OCI-LY7 (cell line): ENCODE measurements around the gene COL28A1. TPM values are rescaled to one million over a fixed set of nuclear protein-coding genes. Genes with fewer than 3 reads are reported as not detected.

Experiments used
- BruUV-seq: library from RNA; stranded (reverse); fragments of 400-500 nt; replicated peaks from 2 replicates; lab custom pipeline; 2021; lab: Mats Ljungman, UMichigan
- CTCF ChIA-PET: fragments of 300-600 bp; sonication (Branson Sonifier 250); formaldehyde crosslinking; loops from one replicate; lab custom pipeline; 2022; ENCODE audit warnings: antibody characterized with exemption; ENCODE audit not compliant: unreplicated experiment; lab: Charles Lee
- POLR2A ChIA-PET: fragments of 300-600 bp; sonication (Branson Sonifier 250); formaldehyde crosslinking; loops from one replicate; lab custom pipeline; 2022; ENCODE audit warnings: antibody characterized with exemption; lab: Charles Lee
- DNase-seq: peaks from one replicate; pipeline ENCODE4 v3.0.0-alpha.2; 2015; ENCODE audit warnings: low spot score
- H2AFZ ChIP-seq: fragments of 200-600 bp; sonication (generic), shearing (Covaris generic); 2 replicates; pipeline ENCODE4 v1.6.1; 2014; ENCODE audit warnings: mild to moderate bottlenecking, antibody characterized with exemption, low read length, moderate library complexity
- H3K27ac ChIP-seq: fragments of 200-600 bp; sonication (generic); 2 replicates; pipeline ENCODE4 v1.5.1; 2014; ENCODE audit warnings: mixed run types, low read depth, mild to moderate bottlenecking, moderate library complexity, low read length, inconsistent platforms; ENCODE audit not compliant: poor library complexity, severe bottlenecking
- H3K36me3 ChIP-seq: fragments of 200-600 bp; sonication (generic); 2 replicates; pipeline ENCODE4 v1.6.1; 2014; ENCODE audit warnings: mild to moderate bottlenecking, antibody characterized with exemption, low read length, moderate library complexity, mixed read lengths; ENCODE audit not compliant: insufficient read depth
- H3K4me1 ChIP-seq: fragments of 200-600 bp; sonication (generic); 2 replicates; pipeline ENCODE4 v1.5.1; 2014; ENCODE audit warnings: mild to moderate bottlenecking, low read length; ENCODE audit not compliant: insufficient read depth, poor library complexity, severe bottlenecking
- H3K4me2 ChIP-seq: fragments of 200-600 bp; sonication (generic); 2 replicates; pipeline ENCODE4 v1.6.1; 2014; ENCODE audit warnings: mild to moderate bottlenecking, low read length
- H3K4me3 ChIP-seq: fragments of 200-600 bp; sonication (generic); 2 replicates; pipeline ENCODE4 v1.5.1; 2014; ENCODE audit warnings: mild to moderate bottlenecking, low read depth, low read length; ENCODE audit not compliant: poor library complexity, severe bottlenecking
- H3K79me2 ChIP-seq: fragments of 200-600 bp; sonication (generic); 2 replicates; pipeline ENCODE4 v1.6.1; 2016; ENCODE audit warnings: low read depth, mild to moderate bottlenecking, low read length, moderate library complexity, mixed read lengths; ENCODE audit not compliant: insufficient read depth
- H3K9me2 ChIP-seq: fragments of 200-600 bp; sonication (generic); 2 replicates; pipeline ENCODE4 v1.6.1; 2016; ENCODE audit warnings: mild to moderate bottlenecking, low read length, mixed read lengths; ENCODE audit not compliant: insufficient read depth
- H3K9me3 ChIP-seq: fragments of 200-600 bp; sonication (generic); 2 replicates; pipeline ENCODE4 v1.6.1; 2014; ENCODE audit warnings: mild to moderate bottlenecking, mixed run types, low read length, mixed read lengths
- H4K20me1 ChIP-seq: fragments of 200-600 bp; sonication (generic); 2 replicates; pipeline ENCODE4 v1.6.1; 2014; ENCODE audit warnings: mild to moderate bottlenecking, antibody characterized with exemption, low read length, moderate library complexity, mixed read lengths; ENCODE audit not compliant: insufficient read depth
- CTCF ChIP-seq: fragments of 200-600 bp; sonication (generic); conservative IDR thresholded peaks from 2 replicates; pipeline ENCODE4 v1.5.1; 2014; ENCODE audit warnings: mild to moderate bottlenecking, antibody characterized with exemption, low read length, moderate library complexity, mixed read lengths
- EZH2phosphoT487 ChIP-seq: fragments of 200-600 bp; sonication (generic); IDR thresholded peaks from 2 replicates; pipeline ENCODE4 v1.6.1; 2018; ENCODE audit warnings: low read depth, borderline replicate concordance, mild to moderate bottlenecking, mixed run types, antibody characterized with exemption, low read length, moderate library complexity, mixed read lengths
- intact Hi-C: fragments of 100-400 bp; cut with micrococcal nuclease; formaldehyde crosslinking; loops from one replicate; pipeline ENCODE4 v1.10.0; 2022; ENCODE audit not compliant: unreplicated experiment
- total RNA-seq, 2 experiments: library from RNA; depleted of rRNA in 1 of 2; stranded (reverse); fragments of >200 nt in 1 of 2; shearing (Covaris generic) in 1 of 2; gene quantifications; 2 replicates each; pipeline ENCODE4 v1.2.3, GENCODE V29; 2014 to 2022

COL28A1 gene
- total RNA-seq, 2 experiments from 2014 or later = not detected

- Histone ChIP-seq H3K4me1 (peaks cover under 1% of the 10 kb centered on the region), H3K4me3 (no peak overlapping the region), H3K9me3 (no peaks in the 10 kb centered on the region), H3K4me2 (no peak overlapping the region), H4K20me1 (no peaks in the 10 kb centered on the region), H3K79me2 (no peaks in the 10 kb centered on the region), H3K9me2 (no peaks in the 10 kb centered on the region), H2AFZ (no peak overlapping the region), H3K36me3 (no peaks in the 10 kb centered on the region), H3K27ac (no peak overlapping the region)
- ChIA-PET POLR2A (no interaction called here), CTCF (no interaction called here)
- no TSS peak for BruUV-seq
- DNase-seq = no peak
- TF ChIP-seq CTCF = no peak
- no peak for TF ChIP-seq EZH2phosphoT487
- intact Hi-C loops = no loop called here
Measured at GRCh38 chr7:7315851-7316250, 219.8 kb downstream of the COL28A1 start.

- no TSS peak for BruUV-seq
- no peak overlapping the region for H2AFZ ChIP-seq
- no peaks in the 10 kb centered on the region for H3K79me2 ChIP-seq
- H3K9me3 ChIP-seq = no peaks in the 10 kb centered on the region
- TF ChIP-seq EZH2phosphoT487 (no peak), CTCF (no peak)
- no peaks in the 10 kb centered on the region for H4K20me1 ChIP-seq
- ChIA-PET CTCF (no interaction called here), POLR2A (interaction anchor here (1.3 kb wide), 1 partner anchor 11 kb away, joined by 3 read pairs; no protein-coding TSS in a partner anchor)
- no peak for DNase-seq
- H3K27ac ChIP-seq = no peak overlapping the region
- intact Hi-C loops = no loop called here
- no peaks in the 10 kb centered on the region for H3K4me1 ChIP-seq
- H3K36me3 ChIP-seq = no peaks in the 10 kb centered on the region
- no peak overlapping the region for H3K4me2 ChIP-seq
- no peak overlapping the region for H3K4me3 ChIP-seq
- H3K9me2 ChIP-seq = no peaks in the 10 kb centered on the region
Measured at GRCh38 chr7:7312323-7312722, 223.3 kb downstream of the COL28A1 start.

- no TSS peak for BruUV-seq
- intact Hi-C loops = no loop called here
- H3K4me2 ChIP-seq = no peak overlapping the region
Measured at GRCh38 chr7:7311001-7311400, 224.7 kb downstream of the COL28A1 start.

More at GRCh38 chr7:7311001-7311400, 224.7 kb downstream of the COL28A1 start:
- no peak overlapping the region for H3K4me3 ChIP-seq
- no peaks in the 10 kb centered on the region for H3K9me2 ChIP-seq
- ChIA-PET POLR2A (interaction anchor here (0.7 to 0.8 kb wide), 2 partner anchors 47 to 185 kb away, joined by 3 read pairs; no protein-coding TSS in a partner anchor), CTCF (no interaction called here)
- no peaks in the 10 kb centered on the region for H3K36me3 ChIP-seq
- no peaks in the 10 kb centered on the region for H3K4me1 ChIP-seq
- TF ChIP-seq CTCF = no peak
- no peak for TF ChIP-seq EZH2phosphoT487
- H3K9me3 ChIP-seq = no peaks in the 10 kb centered on the region
- H4K20me1 ChIP-seq = no peaks in the 10 kb centered on the region
- no peaks in the 10 kb centered on the region for H3K79me2 ChIP-seq
- DNase-seq = no peak
- no peak overlapping the region for H2AFZ ChIP-seq
- H3K27ac ChIP-seq = no peak overlapping the region
